Measurements from ENCODE around the gene ZNF385D. TPM values are rescaled to one million over a fixed set of nuclear protein-coding genes. Genes with fewer than 3 reads are reported as not detected.

Gene ZNF385D
- total RNA-seq, 1 experiment from 2014 or later = not detected

DNA sequence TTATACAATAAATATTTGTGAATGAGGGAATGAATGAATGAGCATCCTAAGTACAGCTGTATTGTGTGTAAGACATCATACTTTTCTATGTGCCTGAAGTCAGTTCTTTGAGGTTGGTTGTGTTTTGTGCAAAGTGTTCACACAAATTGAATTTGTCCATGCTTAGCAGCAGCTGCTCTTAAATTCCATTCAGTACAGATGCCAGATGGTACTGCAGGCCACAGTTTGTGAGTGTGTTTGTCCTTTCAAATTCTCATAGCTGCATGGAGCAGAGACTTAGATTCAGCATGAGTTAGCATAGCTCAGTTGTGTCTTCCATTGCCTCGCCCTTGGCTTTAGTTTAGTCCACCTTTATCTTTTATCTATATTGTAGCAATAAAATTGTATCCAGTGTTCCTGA lies 3.8 kb upstream of the ZNF385D start:
- intact Hi-C loops (cut with micrococcal nuclease; ENCODE audit: unreplicated experiment) = loop anchor here (5.0 kb wide), 1 partner anchor 77 kb away; no protein-coding TSS in a partner anchor
- TF ChIP-seq, protein P1, sequence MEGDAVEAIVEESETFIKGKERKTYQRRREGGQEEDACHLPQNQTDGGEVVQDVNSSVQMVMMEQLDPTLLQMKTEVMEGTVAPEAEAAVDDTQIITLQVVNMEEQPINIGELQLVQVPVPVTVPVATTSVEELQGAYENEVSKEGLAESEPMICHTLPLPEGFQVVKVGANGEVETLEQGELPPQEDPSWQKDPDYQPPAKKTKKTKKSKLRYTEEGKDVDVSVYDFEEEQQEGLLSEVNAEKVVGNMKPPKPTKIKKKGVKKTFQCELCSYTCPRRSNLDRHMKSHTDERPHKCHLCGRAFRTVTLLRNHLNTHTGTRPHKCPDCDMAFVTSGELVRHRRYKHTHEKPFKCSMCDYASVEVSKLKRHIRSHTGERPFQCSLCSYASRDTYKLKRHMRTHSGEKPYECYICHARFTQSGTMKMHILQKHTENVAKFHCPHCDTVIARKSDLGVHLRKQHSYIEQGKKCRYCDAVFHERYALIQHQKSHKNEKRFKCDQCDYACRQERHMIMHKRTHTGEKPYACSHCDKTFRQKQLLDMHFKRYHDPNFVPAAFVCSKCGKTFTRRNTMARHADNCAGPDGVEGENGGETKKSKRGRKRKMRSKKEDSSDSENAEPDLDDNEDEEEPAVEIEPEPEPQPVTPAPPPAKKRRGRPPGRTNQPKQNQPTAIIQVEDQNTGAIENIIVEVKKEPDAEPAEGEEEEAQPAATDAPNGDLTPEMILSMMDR (IDR thresholded peaks at IDR 0.05; ENCODE audit: insufficient read depth in 1 of 2, low read depth in 1 of 2, low read length in 1 of 2, severe bottlenecking in 1 of 2, unreplicated experiment in 1 of 2) = no peak
- Mint-ChIP-seq H3K4me3 (ENCODE audit: unreplicated experiment) (no peak overlapping the region), H3K9me3 (ENCODE audit: unreplicated experiment) (no peaks in the 10 kb centered on the region), H3K27ac (ENCODE audit: unreplicated experiment) (no peak overlapping the region), H3K4me1 (ENCODE audit: low read depth, unreplicated experiment) (no peaks in the 10 kb centered on the region), H3K27me3 (ENCODE audit: insufficient read depth, unreplicated experiment) (peaks cover 3% of the 10 kb centered on the region), H3K36me3 (ENCODE audit: insufficient read depth, unreplicated experiment) (no peaks in the 10 kb centered on the region)
- no peak overlapping the region for H3K4me3 ChIP-seq (ENCODE audit: low read depth, low read length)
- H3K27me3 ChIP-seq (replicated peaks; ENCODE audit: control insufficient read depth, insufficient read depth, low read length) = no peaks in the 10 kb centered on the region
- H3K36me3 ChIP-seq (ENCODE audit: control insufficient read depth, insufficient read depth, low read length) = no peaks in the 10 kb centered on the region
- H3K4me1 ChIP-seq = no peaks in the 10 kb centered on the region
- POLR2A ChIA-PET = no interaction called here
- no TSS peak for BruUV-seq (replicated peaks)
- no peaks in the 10 kb centered on the region for H3K9me3 ChIP-seq
- CTCF ChIA-PET = no interaction called here
- DNase-seq = no peak

DNA sequence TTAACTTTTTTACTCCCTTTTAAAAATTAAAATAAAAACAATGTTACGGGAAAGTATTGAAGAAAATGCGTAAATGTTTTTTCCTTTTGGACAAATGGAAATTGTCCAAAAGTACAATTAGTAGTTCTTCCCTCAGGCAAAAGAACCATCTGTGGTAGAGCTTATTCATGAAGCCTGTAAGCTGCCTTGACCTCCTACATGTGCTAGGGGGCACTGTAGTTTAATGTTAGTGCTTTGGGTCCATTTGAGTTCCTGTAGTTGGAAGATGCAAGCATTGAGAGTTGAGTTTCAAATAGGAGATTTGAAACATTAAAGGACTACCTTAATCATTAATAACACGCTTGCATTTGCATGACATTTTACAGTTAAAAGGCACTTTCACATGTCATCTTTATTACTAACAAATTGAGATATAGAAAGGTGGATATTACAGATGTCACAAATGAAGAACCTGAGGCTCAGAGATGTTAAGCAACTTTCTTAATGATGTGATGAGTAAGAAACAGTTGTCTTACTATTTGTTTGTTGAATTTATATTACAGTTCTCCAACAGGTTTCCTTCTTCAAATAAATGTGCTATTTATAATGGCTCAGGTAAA lies 1.8 kb upstream of the ZNF385D start:
- ChIA-PET CTCF (interaction anchor here (0.6 to 0.9 kb wide), 2 partner anchors 88 to 142 kb away, joined by 3 read pairs; no protein-coding TSS in a partner anchor), POLR2A (no interaction called here)
- no TSS peak for BruUV-seq (replicated peaks)
- no peaks in the 10 kb centered on the region for H3K27me3 ChIP-seq (replicated peaks; ENCODE audit: control insufficient read depth, insufficient read depth, low read length)
- no peaks in the 10 kb centered on the region for H3K36me3 Mint-ChIP-seq (ENCODE audit: insufficient read depth, unreplicated experiment)
- no peak overlapping the region for H3K4me3 ChIP-seq (ENCODE audit: low read depth, low read length)
- H3K4me1 ChIP-seq = no peaks in the 10 kb centered on the region
- no peak overlapping the region for H3K27ac Mint-ChIP-seq (ENCODE audit: unreplicated experiment)
- intact Hi-C loops (cut with micrococcal nuclease; ENCODE audit: unreplicated experiment) = loop anchor here (1.0 to 5.0 kb wide), 3 partner anchors 79 to 365 kb away; no protein-coding TSS in a partner anchor
- H3K36me3 ChIP-seq (ENCODE audit: control insufficient read depth, insufficient read depth, low read length) = no peaks in the 10 kb centered on the region
- H3K4me1 Mint-ChIP-seq (ENCODE audit: low read depth, unreplicated experiment) = no peaks in the 10 kb centered on the region
- H3K27me3 Mint-ChIP-seq (ENCODE audit: insufficient read depth, unreplicated experiment) = peaks cover 6% of the 10 kb centered on the region
- peak in 1 of 2 experiments; percentile 5 for DNase-seq
- no peaks in the 10 kb centered on the region for H3K9me3 Mint-ChIP-seq (ENCODE audit: unreplicated experiment)
- H3K9me3 ChIP-seq = no peaks in the 10 kb centered on the region
- H3K4me3 Mint-ChIP-seq (ENCODE audit: unreplicated experiment) = no peak overlapping the region
- TF ChIP-seq, protein P1 (IDR thresholded peaks at IDR 0.05; ENCODE audit: insufficient read depth in 1 of 2, low read depth in 1 of 2, low read length in 1 of 2, severe bottlenecking in 1 of 2, unreplicated experiment in 1 of 2) = peak; percentile 19 to 39

DNA sequence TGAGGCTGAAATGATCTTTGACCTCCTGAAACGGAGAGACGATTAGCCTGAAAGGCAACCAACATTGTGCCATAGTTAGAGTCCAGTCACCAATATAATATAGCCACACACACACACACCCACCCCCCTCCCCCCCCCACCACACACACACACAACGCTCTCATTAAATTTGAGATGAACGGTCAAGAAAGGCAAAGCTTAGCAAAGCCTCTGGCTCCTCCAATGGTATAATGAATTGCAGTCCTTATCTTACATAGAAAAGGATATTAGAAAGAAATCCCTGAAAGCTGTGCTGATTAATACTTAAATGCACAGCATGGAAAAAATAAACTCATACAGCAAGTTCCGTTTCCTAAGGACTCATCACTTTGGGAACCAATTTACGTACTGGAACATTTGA lies 876 bp upstream of the ZNF385D start:
- BruUV-seq (replicated peaks) = no TSS peak
- TF ChIP-seq, protein P1 (IDR thresholded peaks at IDR 0.05; ENCODE audit: insufficient read depth in 1 of 2, low read depth in 1 of 2, low read length in 1 of 2, severe bottlenecking in 1 of 2, unreplicated experiment in 1 of 2) = no peak
- no peak overlapping the region for H3K4me3 Mint-ChIP-seq (ENCODE audit: unreplicated experiment)
- H3K4me1 Mint-ChIP-seq (ENCODE audit: low read depth, unreplicated experiment) = no peaks in the 10 kb centered on the region
- H3K36me3 Mint-ChIP-seq (ENCODE audit: insufficient read depth, unreplicated experiment) = no peaks in the 10 kb centered on the region
- Histone ChIP-seq H3K4me3 (ENCODE audit: low read depth, low read length) (no peak overlapping the region), H3K27me3 (replicated peaks; ENCODE audit: control insufficient read depth, insufficient read depth, low read length) (no peaks in the 10 kb centered on the region), H3K4me1 (no peaks in the 10 kb centered on the region), H3K9me3 (no peaks in the 10 kb centered on the region), H3K36me3 (ENCODE audit: control insufficient read depth, insufficient read depth, low read length) (no peaks in the 10 kb centered on the region)
- H3K27me3 Mint-ChIP-seq (ENCODE audit: insufficient read depth, unreplicated experiment) = peaks cover 6% of the 10 kb centered on the region
- no peak overlapping the region for H3K27ac Mint-ChIP-seq (ENCODE audit: unreplicated experiment)
- ChIA-PET POLR2A (no interaction called here), CTCF (no interaction called here)
- no peak for DNase-seq
- no peaks in the 10 kb centered on the region for H3K9me3 Mint-ChIP-seq (ENCODE audit: unreplicated experiment)
- intact Hi-C loops (cut with micrococcal nuclease; ENCODE audit: unreplicated experiment) = loop anchor here (1.0 to 5.0 kb wide), 3 partner anchors 80 to 366 kb away; no protein-coding TSS in a partner anchor

Data from Caco-2 (cell line).